K562 (cell line): ENCODE data around the gene COL8A2. TPM values are rescaled to one million over a fixed set of nuclear protein-coding genes. Genes with fewer than 3 reads are reported as not detected.

Experiments
- BMI1 ChIP-seq: fragments of 150-350 bp; IDR thresholded peaks from 2 replicates; pipeline ENCODE4 v1.6.1; 2014; ENCODE audit warnings: low read length
- FOXK2 ChIP-seq, 2 experiments: fragments of 450-650 bp; IDR thresholded peaks in 1 of 2; conservative IDR thresholded peaks in 1 of 2; 2 replicates each; pipeline ENCODE4 v1.6.1; 2016; ENCODE audit warnings: low read depth in 2 of 2, mild to moderate bottlenecking in 1 of 2
- GABPA ChIP-seq: fragments of 200-800 bp; sonication (Bioruptor generic); conservative IDR thresholded peaks from 2 replicates; pipeline ENCODE4 v1.6.1; 2016; ENCODE audit warnings: low read depth, missing genetic modification characterization, missing compliant biosample characterization
- NFRKB ChIP-seq: fragments of 450-650 bp; IDR thresholded peaks from 2 replicates; pipeline ENCODE4 v1.6.1; 2016; ENCODE audit warnings: low read depth
- NR2F6 ChIP-seq: fragments of 450-650 bp; formaldehyde crosslinking; IDR thresholded peaks from 2 replicates; pipeline ENCODE4 v1.4.0; 2020; ENCODE audit warnings: mild to moderate bottlenecking
- PHF21A ChIP-seq: fragments of 450-650 bp; IDR thresholded peaks from 2 replicates; pipeline ENCODE4 v1.6.1; 2017; ENCODE audit warnings: low read depth, borderline replicate concordance
- PML ChIP-seq: IDR thresholded peaks from 2 replicates; pipeline ENCODE4 v1.6.1; 2012; ENCODE audit warnings: low read length, inconsistent platforms
- RFX1 ChIP-seq: fragments of 450-650 bp; IDR thresholded peaks from 2 replicates; pipeline ENCODE4 v1.6.1; 2016; ENCODE audit warnings: mild to moderate bottlenecking, moderate library complexity
- RHOXF2B ChIP-seq: fragments of 250-450 bp; sonication (Bioruptor Pico); conservative IDR thresholded peaks from 2 replicates; pipeline ENCODE4 v1.5.1; 2021
- TGIF2 ChIP-seq: sonication (generic); formaldehyde crosslinking; IDR thresholded peaks from 2 replicates; pipeline ENCODE4 v1.8.1; 2022; ENCODE audit warnings: mild to moderate bottlenecking, missing genetic modification reagents, moderate library complexity
- U2AF1 ChIP-seq: fragments of 200-400 bp; formaldehyde crosslinking; optimal IDR thresholded peaks from 2 replicates; pipeline ENCODE3; 2017; ENCODE audit warnings: mild to moderate bottlenecking, low read depth, low read length, moderate library complexity
- ZFX ChIP-seq: sonication (generic); formaldehyde crosslinking; IDR thresholded peaks from 2 replicates; pipeline ENCODE4 v1.8.0; 2022; ENCODE audit warnings: mild to moderate bottlenecking, missing genetic modification reagents, moderate library complexity
- ZNF324 ChIP-seq: fragments of 250-450 bp; sonication (Bioruptor Pico); IDR thresholded peaks from 2 replicates; pipeline ENCODE4 v1.4.0; 2020; ENCODE audit warnings: mild to moderate bottlenecking
- polyA plus RNA-seq, 8 experiments: library from polyadenylated mRNA; depleted of rRNA in 4 of 8; stranded (reverse) in 5 of 8; unstranded in 3 of 8; fragments of >200 nt; fragmentation: Nextera tagmentation in 2 of 8; fragmentation: Illumina TruSeq in 1 of 8; extraction: Ambion mirVana in 2 of 8; extraction: Trizol in 1 of 8; gene quantifications; 2 replicates each; pipeline versions ENCODE4 v1.2.1 to v1.2.3, GENCODE V29; 2011 to 2014; ENCODE audit warnings: inconsistent platforms in 1 of 8, missing spikeins in 1 of 8
- total RNA-seq, 7 experiments: library from RNA; depleted of rRNA in 6 of 7; stranded (reverse); fragments of >200 nt in 6 of 7; fragmentation: Illumina TruSeq in 2 of 7; extraction: Trizol in 2 of 7; gene quantifications; 2 replicates each; pipeline versions ENCODE4 v1.2.1 to v1.2.3, GENCODE V29; 2011 to 2021; ENCODE audit warnings: low replicate concordance in 1 of 7
- TF ChIP-seq, protein P1 (sequence below): sonication (generic); formaldehyde crosslinking; IDR thresholded peaks from 2 replicates; pipeline ENCODE4 v1.8.1; 2023; ENCODE audit warnings: missing genetic modification reagents, mild to moderate bottlenecking, borderline replicate concordance
- TF ChIP-seq, protein P2 (sequence below): sonication (generic); formaldehyde crosslinking; IDR thresholded peaks from 2 replicates; pipeline ENCODE4 v1.8.0; 2022; ENCODE audit warnings: missing genetic modification reagents, mild to moderate bottlenecking, borderline replicate concordance
- TF ChIP-seq, protein P3 (sequence below): fragments of 450-650 bp; IDR thresholded peaks from 2 replicates; pipeline ENCODE4 v1.6.1; 2016; ENCODE audit warnings: borderline replicate concordance
- TF ChIP-seq, protein P4 (sequence below): fragments of 250-450 bp; sonication (Bioruptor Pico); IDR thresholded peaks from 2 replicates; pipeline ENCODE4 v1.8.0; 2022; ENCODE audit warnings: inconsistent platforms, mild to moderate bottlenecking, moderate library complexity, borderline replicate concordance

The COL8A2 gene
- total and polyA plus RNA-seq, 9 of the 15 experiments (the other 6 are each of a cell fraction or from before 2014, with no cell fraction given) = 0.03 to 0.14 (median 0.04) TPM; not detected in 5

DNA sequence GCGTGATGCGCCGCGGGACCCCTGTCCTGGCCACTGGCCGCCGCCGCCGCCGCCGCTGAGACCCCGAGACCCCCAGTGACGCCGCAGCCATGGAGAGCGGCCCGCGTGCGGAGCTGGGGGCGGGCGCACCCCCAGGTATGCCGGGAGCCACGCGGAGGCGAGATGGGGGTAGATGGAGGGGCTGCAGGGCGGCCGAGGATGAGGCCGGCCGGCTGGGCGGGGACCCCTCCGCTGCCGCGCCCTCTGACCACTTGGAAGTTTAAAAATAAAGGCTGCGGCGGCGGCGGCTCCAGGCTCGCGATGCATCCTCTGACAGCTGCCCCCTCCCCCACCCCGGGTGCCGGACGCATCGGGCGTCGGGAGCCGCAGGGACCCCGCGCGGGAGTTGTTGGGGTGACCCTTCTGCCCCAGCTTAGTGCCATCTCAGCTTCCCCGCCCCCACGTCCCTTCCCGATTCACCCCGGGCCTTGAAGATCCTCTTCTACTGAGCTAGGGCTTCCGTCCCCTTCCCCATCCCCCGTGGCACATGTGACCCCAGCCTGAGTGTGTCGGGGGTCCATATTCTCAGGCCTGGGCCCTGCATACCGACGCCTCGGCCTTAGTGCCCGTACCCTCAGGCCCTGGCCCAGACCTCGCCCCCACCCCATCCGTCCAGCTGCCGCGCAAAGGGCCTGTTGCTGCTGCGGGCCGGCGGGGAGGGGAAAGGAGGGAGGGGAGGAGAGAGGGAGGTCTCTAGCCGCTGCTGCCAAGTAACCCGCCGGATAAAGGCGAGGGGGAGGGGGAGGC, 31.5 kb upstream of the COL8A2 start (continued):
- TF ChIP-seq, protein P1, sequence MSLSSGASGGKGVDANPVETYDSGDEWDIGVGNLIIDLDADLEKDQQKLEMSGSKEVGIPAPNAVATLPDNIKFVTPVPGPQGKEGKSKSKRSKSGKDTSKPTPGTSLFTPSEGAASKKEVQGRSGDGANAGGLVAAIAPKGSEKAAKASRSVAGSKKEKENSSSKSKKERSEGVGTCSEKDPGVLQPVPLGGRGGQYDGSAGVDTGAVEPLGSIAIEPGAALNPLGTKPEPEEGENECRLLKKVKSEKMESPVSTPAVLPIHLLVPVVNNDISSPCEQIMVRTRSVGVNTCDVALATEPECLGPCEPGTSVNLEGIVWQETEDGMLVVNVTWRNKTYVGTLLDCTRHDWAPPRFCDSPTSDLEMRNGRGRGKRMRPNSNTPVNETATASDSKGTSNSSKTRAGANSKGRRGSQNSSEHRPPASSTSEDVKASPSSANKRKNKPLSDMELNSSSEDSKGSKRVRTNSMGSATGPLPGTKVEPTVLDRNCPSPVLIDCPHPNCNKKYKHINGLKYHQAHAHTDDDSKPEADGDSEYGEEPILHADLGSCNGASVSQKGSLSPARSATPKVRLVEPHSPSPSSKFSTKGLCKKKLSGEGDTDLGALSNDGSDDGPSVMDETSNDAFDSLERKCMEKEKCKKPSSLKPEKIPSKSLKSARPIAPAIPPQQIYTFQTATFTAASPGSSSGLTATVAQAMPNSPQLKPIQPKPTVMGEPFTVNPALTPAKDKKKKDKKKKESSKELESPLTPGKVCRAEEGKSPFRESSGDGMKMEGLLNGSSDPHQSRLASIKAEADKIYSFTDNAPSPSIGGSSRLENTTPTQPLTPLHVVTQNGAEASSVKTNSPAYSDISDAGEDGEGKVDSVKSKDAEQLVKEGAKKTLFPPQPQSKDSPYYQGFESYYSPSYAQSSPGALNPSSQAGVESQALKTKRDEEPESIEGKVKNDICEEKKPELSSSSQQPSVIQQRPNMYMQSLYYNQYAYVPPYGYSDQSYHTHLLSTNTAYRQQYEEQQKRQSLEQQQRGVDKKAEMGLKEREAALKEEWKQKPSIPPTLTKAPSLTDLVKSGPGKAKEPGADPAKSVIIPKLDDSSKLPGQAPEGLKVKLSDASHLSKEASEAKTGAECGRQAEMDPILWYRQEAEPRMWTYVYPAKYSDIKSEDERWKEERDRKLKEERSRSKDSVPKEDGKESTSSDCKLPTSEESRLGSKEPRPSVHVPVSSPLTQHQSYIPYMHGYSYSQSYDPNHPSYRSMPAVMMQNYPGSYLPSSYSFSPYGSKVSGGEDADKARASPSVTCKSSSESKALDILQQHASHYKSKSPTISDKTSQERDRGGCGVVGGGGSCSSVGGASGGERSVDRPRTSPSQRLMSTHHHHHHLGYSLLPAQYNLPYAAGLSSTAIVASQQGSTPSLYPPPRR (CRISPR knock-in tag) = no peak
- TF ChIP-seq PHF21A (peak; percentile 84), RHOXF2B (0 out of 2 replicates have a peak, but pooled peaks have one; percentile 20), U2AF1 (no peak), RFX1 (no peak; the same call in 1 of the 2 replicates), FOXK2 (conservative IDR thresholded peaks at IDR 0.05 in 1 of 2, IDR thresholded peaks at IDR 0.05 in 1 of 2; ENCODE audit: low read depth in 2 of 2) (peak; percentile 61 to 62; a peak in 2 of 4 replicates), TGIF2 (peak; percentile 57), ZNF324 (CRISPR knock-in tag) (no peak), PML (peak; percentile 25; the same call in 1 of the 2 replicates), NFRKB (peak; percentile 65), ZFX (CRISPR knock-in tag) (peak; percentile 76), BMI1 (no peak), NR2F6 (CRISPR knock-in tag) (no peak), GABPA (tag) (0 out of 2 replicates have a peak, but pooled peaks have one; percentile 28)
- TF ChIP-seq, protein P2, sequence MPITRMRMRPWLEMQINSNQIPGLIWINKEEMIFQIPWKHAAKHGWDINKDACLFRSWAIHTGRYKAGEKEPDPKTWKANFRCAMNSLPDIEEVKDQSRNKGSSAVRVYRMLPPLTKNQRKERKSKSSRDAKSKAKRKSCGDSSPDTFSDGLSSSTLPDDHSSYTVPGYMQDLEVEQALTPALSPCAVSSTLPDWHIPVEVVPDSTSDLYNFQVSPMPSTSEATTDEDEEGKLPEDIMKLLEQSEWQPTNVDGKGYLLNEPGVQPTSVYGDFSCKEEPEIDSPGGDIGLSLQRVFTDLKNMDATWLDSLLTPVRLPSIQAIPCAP (CRISPR knock-in tag) = no peak
- TF ChIP-seq, protein P3, sequence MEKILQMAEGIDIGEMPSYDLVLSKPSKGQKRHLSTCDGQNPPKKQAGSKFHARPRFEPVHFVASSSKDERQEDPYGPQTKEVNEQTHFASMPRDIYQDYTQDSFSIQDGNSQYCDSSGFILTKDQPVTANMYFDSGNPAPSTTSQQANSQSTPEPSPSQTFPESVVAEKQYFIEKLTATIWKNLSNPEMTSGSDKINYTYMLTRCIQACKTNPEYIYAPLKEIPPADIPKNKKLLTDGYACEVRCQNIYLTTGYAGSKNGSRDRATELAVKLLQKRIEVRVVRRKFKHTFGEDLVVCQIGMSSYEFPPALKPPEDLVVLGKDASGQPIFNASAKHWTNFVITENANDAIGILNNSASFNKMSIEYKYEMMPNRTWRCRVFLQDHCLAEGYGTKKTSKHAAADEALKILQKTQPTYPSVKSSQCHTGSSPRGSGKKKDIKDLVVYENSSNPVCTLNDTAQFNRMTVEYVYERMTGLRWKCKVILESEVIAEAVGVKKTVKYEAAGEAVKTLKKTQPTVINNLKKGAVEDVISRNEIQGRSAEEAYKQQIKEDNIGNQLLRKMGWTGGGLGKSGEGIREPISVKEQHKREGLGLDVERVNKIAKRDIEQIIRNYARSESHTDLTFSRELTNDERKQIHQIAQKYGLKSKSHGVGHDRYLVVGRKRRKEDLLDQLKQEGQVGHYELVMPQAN = peak; percentile 73; the same call in 1 of the 2 replicates
- TF ChIP-seq, protein P4, sequence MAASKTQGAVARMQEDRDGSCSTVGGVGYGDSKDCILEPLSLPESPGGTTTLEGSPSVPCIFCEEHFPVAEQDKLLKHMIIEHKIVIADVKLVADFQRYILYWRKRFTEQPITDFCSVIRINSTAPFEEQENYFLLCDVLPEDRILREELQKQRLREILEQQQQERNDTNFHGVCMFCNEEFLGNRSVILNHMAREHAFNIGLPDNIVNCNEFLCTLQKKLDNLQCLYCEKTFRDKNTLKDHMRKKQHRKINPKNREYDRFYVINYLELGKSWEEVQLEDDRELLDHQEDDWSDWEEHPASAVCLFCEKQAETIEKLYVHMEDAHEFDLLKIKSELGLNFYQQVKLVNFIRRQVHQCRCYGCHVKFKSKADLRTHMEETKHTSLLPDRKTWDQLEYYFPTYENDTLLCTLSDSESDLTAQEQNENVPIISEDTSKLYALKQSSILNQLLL (CRISPR knock-in tag) = no peak
